GM19324 (cell line): Measurements from ENCODE around the gene ANKRD49.

ENCODE experiments used
- ATAC-seq: cut with Tn5 transposase; IDR thresholded peaks from one replicate; pipeline ENCODE4 v1.9.1; 2021; ENCODE audit warnings: mild to moderate bottlenecking, moderate library complexity; ENCODE audit not compliant: unreplicated experiment, low FRiP score

ANKRD49 gene

GRCh38 chr11:94537031-94537600 lies 43.3 kb downstream of the ANKRD49 start:
- ATAC-seq = no peak

- no peak for ATAC-seq
These were observed 45.6 kb downstream of the ANKRD49 start for GRCh38 chr11:94539420-94539819.

DNA sequence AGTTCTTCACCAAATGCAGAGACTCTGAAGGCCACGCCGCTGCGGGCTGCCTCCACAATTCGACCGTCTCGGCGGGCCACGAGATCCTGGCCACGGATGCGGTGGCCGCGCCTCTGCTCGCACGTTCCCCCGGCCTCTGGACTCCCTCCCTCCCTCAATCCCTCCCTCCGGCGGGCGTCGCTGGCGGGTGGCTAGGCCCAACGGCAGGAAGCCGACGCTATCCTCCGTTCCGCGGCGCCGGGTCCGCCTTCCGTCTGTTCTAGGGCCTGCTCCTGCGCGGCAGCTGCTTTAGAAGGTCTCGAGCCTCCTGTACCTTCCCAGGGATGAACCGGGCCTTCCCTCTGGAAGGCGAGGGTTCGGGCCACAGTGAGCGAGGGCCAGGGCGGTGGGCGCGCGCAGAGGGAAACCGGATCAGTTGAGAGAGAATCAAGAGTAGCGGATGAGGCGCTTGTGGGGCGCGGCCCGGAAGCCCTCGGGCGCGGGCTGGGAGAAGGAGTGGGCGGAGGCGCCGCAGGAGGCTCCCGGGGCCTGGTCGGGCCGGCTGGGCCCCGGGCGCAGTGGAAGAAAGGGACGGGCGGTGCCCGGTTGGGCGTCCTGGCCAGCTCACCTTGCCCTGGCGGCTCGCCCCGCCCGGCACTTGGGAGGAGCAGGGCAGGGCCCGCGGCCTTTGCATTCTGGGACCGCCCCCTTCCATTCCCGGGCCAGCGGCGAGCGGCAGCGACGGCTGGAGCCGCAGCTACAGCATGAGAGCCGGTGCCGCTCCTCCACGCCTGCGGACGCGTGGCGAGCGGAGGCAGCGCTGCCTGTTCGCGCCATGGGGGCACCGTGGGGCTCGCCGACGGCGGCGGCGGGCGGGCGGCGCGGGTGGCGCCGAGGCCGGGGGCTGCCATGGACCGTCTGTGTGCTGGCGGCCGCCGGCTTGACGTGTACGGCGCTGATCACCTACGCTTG lies 50.2 kb downstream of the ANKRD49 start, which contains the start of gene FUT4:
FUT4 (plus strand) TSS at position 227 of the 951 bp plus-strand sequence; CDS start at position 440, 213 bp downstream.
- peak; percentile 94 for ATAC-seq

GRCh38 chr11:94544646-94545263 lies 51.0 kb downstream of the ANKRD49 start:
- no peak for ATAC-seq

- no peak for ATAC-seq
These were observed 51.7 kb downstream of the ANKRD49 start for GRCh38 chr11:94545264-94546161.

- no peak for ATAC-seq
These were observed 52.3 kb downstream of the ANKRD49 start for GRCh38 chr11:94546162-94546470.

GRCh38 chr11:94546886-94547285 lies 53.1 kb downstream of the ANKRD49 start:
- no peak for ATAC-seq

DNA sequence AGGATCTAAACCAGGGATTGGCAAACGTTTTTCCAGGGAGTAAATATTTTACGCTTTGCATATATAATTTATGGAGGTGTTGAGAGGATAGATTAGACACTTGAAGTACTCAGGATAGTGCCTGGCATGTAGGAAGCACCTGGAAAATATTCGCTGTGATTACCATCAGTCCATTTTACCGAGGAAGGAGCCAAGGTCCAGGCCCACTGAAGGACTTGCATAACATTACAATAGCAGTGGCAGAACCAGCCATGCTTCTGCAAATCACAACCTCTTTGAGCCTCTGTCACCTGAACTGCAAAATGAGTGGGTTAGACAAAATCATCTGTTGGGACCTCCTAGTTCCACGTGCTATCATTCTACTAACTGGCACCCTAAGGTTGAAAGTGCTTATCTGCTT lies 55.4 kb downstream of the ANKRD49 start:
- ATAC-seq = no peak
